Heart left ventricle (tissue), 16 donors: ENCODE data around the gene DGAT2. TPM values are rescaled to one million over a fixed set of nuclear protein-coding genes. Genes with fewer than 3 reads are reported as not detected.

Experiments used
- ATAC-seq, 4 donors: fragments of 200-7000 bp; cut with Tn5 transposase; one replicate each; pipeline ENCODE4 v1.9.1; 2020 to 2022; ENCODE audit warnings: moderate library complexity in 4 of 4, mild to moderate bottlenecking in 3 of 4, moderate number of reproducible peaks in 1 of 4
- DNase-seq, 5 donors: peaks; one replicate each; pipeline ENCODE4 v3.0.0-alpha.2; 2020
- H3K27ac ChIP-seq, 12 donors: fragments of 200-600 bp; sonication (generic) in 4 of 12; one replicate each; pipeline versions ENCODE4 v1.5.0 to v1.8.0; 2016 to 2022; ENCODE audit warnings: mild to moderate bottlenecking in 2 of 12
- H3K27me3 ChIP-seq, 9 donors: fragments of 200-600 bp; sonication (generic) in 2 of 9; one replicate each; pipeline versions ENCODE4 v1.5.1 to v1.8.0; 2016 to 2022; ENCODE audit warnings: mild to moderate bottlenecking in 3 of 9
- H3K36me3 ChIP-seq, 9 donors: fragments of 200-600 bp; sonication (generic) in 2 of 9; one replicate each; pipeline versions ENCODE4 v1.5.0 to v1.8.0; 2018 to 2022; ENCODE audit warnings: mild to moderate bottlenecking in 2 of 9
- H3K4me1 ChIP-seq, 12 donors: fragments of 200-600 bp; sonication (generic) in 4 of 12; one replicate each; pipeline versions ENCODE4 v1.5.0 to v1.8.0; 2016 to 2022; ENCODE audit warnings: mild to moderate bottlenecking in 3 of 12
- H3K4me3 ChIP-seq, 12 donors: fragments of 200-600 bp; sonication (generic) in 4 of 12; one replicate each; pipeline versions ENCODE4 v1.5.0 to v1.8.0; 2017 to 2022; ENCODE audit warnings: mild to moderate bottlenecking in 9 of 12, moderate library complexity in 4 of 12
- H3K9me3 ChIP-seq, 12 donors: fragments of 200-600 bp; sonication (generic) in 4 of 12; one replicate each; pipeline versions ENCODE4 v1.5.0 to v1.8.0; 2016 to 2022; ENCODE audit warnings: mild to moderate bottlenecking in 1 of 12
- POLR2A ChIP-seq, 2 donors: fragments of 450-650 bp; IDR thresholded peaks; one replicate each; pipeline ENCODE4 v1.6.1; 2017; ENCODE audit warnings: antibody characterized with exemption in 2 of 2, mild to moderate bottlenecking in 2 of 2, moderate library complexity in 2 of 2
- whole genome bisulfite sequencing, 4 donors: extraction: QIAGEN DNeasy Blood & Tissue Kit in 2 of 4; methylation state at CpG; one replicate each; pipeline versions ENCODE4 v1.1.5 to v1.1.7; 2013 to 2018; 5-methylcytosine and 5-hydroxymethylcytosine counted together
- intact Hi-C, 10 donors: fragments of 100-400 bp; cut with DNase I; formaldehyde crosslinking; loops; one replicate each; pipeline versions ENCODE4 v1.11.1 to v1.14.2; 2022
- polyA plus RNA-seq, 2 donors: library from polyadenylated mRNA; stranded (reverse); fragments of 200-250 nt; gene quantifications; one replicate each; pipeline ENCODE4 v1.2.3, GENCODE V29; 2013
- total RNA-seq, 9 donors: library from RNA; depleted of rRNA in 2 of 9; stranded (reverse); fragments of >200 nt in 2 of 9; fragmentation: NEBNext Ultra II Directional in 3 of 9; extraction: Animal tissue kit (Norgen Biotek cat#: 25700) in 3 of 9; gene quantifications; one replicate each; pipeline versions ENCODE4 v1.1.0 to v1.2.4, GENCODE V29; 2016 to 2023
- TF ChIP-seq, protein P1 (sequence below), 12 donors: fragments of 200-600 bp; sonication (generic) in 4 of 12; IDR thresholded peaks; one replicate each; pipeline versions ENCODE4 v1.5.0 to v1.8.0; 2018 to 2022; ENCODE audit warnings: antibody characterized with exemption in 12 of 12, mild to moderate bottlenecking in 5 of 12
- donor health status: ischemic (EF 13 %, LVEDD 7.1; RV severe dilation, severe dysfunction).
- donor health status: healthy with polysubstance abuse.
- donor health status: DM: no; HTN: yes; CAD: no.
- donor health status: DM: no; HTN: no; CAD: no.
- donor health status: ischemic (EF 25% LVEDD 6.9; RV normal size, moderate dysfunction).
- donor health status: ischemic (EF 25% LVEDD 5.7; RV mildly dilated, moderate dysfunction).
- donor health status: healthy.
- donor health status: DM: yes; HTN: yes; CAD: no.
- donor health status: ischemic (EF 35%, LVEDD 5.7; RV mildly dilated, moderate dysfunction).
- donor health status: nonischemic (EF 11% LVEDD 7.7; RV severe dilation, severe dysfunction).
- donor health status: DM: yes; HTN: yes; CAD: no.
- donor health status: PGD.
- donor health status: ischemic (EF 29% LVEDD 5.4; RV normal size, mild dysfunction).
- donor health status: nonischemic (EF 23%, LVEDD 6.1; RV moderate dilation, normal function).

The DGAT2 gene
- total and polyA plus RNA-seq, 11 donors: 4.0 to 48.3 (median 8.3) TPM

DNA sequence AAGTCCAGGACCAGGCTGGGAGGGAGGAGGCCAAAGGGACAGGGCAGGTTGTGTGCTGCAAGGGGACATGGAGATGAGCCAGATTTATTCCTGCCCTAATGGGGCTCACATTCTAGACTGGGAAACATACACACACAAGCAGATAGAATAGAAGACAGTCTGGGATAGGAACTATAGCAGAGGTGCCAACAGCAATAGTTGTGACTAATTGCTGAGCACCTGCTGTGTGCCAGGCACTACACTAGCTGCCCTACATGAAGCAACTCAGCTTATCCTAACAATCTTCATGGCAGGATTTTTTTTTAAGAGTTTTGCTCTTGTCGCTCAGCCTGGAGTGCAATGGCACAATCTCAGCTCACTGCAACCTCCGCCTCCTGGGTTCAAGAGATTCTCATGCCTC is 39.6 kb upstream of the DGAT2 start:
- H3K4me1 ChIP-seq: peaks cover 0 to 20% (median 5%) of the 10 kb centered on the region in 12 donors
- no peaks in the 10 kb centered on the region for H3K9me3 ChIP-seq
- H3K36me3 ChIP-seq: no peaks in the 10 kb centered on the region
- intact Hi-C loops: loop anchor here in 6 of 10 donors (10.0 kb wide), 2 partner anchors 136 to 416 kb away; no protein-coding TSS in a partner anchor
- no peak for DNase-seq
- H3K27ac ChIP-seq: no peak overlapping the region
- no peak for ATAC-seq
- no peaks in the 10 kb centered on the region for H3K27me3 ChIP-seq
- TF ChIP-seq, protein P1, sequence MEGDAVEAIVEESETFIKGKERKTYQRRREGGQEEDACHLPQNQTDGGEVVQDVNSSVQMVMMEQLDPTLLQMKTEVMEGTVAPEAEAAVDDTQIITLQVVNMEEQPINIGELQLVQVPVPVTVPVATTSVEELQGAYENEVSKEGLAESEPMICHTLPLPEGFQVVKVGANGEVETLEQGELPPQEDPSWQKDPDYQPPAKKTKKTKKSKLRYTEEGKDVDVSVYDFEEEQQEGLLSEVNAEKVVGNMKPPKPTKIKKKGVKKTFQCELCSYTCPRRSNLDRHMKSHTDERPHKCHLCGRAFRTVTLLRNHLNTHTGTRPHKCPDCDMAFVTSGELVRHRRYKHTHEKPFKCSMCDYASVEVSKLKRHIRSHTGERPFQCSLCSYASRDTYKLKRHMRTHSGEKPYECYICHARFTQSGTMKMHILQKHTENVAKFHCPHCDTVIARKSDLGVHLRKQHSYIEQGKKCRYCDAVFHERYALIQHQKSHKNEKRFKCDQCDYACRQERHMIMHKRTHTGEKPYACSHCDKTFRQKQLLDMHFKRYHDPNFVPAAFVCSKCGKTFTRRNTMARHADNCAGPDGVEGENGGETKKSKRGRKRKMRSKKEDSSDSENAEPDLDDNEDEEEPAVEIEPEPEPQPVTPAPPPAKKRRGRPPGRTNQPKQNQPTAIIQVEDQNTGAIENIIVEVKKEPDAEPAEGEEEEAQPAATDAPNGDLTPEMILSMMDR (IDR thresholded peaks at IDR 0.05): no peak
- TF ChIP-seq POLR2A (IDR thresholded peaks at IDR 0.05): no peak
- H3K4me3 ChIP-seq: no peak overlapping the region
- 92 to 100% (median 96%) methylated on average over 2 of the region's 2 CpGs for WGBS, 4 donors

DNA sequence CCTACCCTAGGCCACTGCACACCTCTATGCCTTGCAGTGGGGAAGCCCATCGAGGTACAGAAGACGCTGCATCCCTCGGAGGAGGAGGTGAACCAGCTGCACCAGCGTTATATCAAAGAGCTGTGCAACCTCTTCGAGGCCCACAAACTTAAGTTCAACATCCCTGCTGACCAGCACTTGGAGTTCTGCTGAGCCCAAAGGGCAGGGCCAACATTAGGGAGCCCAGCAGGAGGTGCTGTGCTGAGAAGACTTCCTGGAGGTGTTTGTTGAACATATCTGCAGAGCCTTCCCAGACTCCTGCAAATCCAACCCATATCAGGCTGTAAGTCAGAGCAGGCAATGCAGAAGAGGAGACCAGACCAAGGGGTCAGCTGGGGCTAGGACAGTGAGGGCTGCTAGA is 37.5 kb upstream of the DGAT2 start:
- TF ChIP-seq, protein P1 (IDR thresholded peaks at IDR 0.05): no peak
- no peak for TF ChIP-seq POLR2A (IDR thresholded peaks at IDR 0.05)

DNA sequence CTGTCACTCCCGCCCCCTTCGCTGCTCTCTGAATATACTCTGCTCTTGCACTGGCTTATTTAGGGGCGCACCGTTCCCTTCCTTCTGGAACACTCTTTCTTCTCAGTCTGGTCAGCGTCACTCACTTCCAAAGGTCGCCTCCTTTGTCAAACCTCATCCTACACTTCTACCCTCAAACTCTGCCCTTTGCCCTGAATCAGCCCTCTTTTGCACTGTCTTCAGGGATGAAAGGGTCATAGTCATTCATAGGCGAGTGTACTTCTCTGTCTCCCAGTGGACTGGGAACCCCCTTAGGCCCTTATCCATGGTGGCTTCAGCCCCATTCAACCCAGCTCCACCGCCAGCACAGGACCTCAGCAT is 35.5 kb upstream of the DGAT2 start:
- WGBS, 4 donors: 90 to 95% (median 93%) methylated on average over 8 of the region's 8 CpGs
- TF ChIP-seq POLR2A (IDR thresholded peaks at IDR 0.05): no peak
- peak overlapping the region in 7 of 12 donors; percentile 45 to 79 (median 73) for H3K27ac ChIP-seq
- intact Hi-C loops: no loop called here
- H3K4me1 ChIP-seq: peaks cover 0 to 27% (median 10%) of the 10 kb centered on the region in 12 donors
- H3K4me3 ChIP-seq: no peak overlapping the region
- H3K9me3 ChIP-seq: no peaks in the 10 kb centered on the region
- H3K27me3 ChIP-seq: no peaks in the 10 kb centered on the region
- H3K36me3 ChIP-seq: no peaks in the 10 kb centered on the region
- no peak for ATAC-seq
- no peak for DNase-seq

More for the DNA sequence above, 37.5 kb upstream of the DGAT2 start:
- Histone ChIP-seq H3K36me3 (no peaks in the 10 kb centered on the region), H3K27ac (no peak overlapping the region), H3K27me3 (no peaks in the 10 kb centered on the region), H3K4me1 (peaks cover 0 to 29% (median 10%) of the 10 kb centered on the region in 12 donors), H3K9me3 (no peaks in the 10 kb centered on the region), H3K4me3 (no peak overlapping the region)
- intact Hi-C loops: no loop called here
- 92 to 98% (median 96%) methylated on average over 5 of the region's 5 CpGs for WGBS, 4 donors
- no peak for DNase-seq
- no peak for ATAC-seq

DNA sequence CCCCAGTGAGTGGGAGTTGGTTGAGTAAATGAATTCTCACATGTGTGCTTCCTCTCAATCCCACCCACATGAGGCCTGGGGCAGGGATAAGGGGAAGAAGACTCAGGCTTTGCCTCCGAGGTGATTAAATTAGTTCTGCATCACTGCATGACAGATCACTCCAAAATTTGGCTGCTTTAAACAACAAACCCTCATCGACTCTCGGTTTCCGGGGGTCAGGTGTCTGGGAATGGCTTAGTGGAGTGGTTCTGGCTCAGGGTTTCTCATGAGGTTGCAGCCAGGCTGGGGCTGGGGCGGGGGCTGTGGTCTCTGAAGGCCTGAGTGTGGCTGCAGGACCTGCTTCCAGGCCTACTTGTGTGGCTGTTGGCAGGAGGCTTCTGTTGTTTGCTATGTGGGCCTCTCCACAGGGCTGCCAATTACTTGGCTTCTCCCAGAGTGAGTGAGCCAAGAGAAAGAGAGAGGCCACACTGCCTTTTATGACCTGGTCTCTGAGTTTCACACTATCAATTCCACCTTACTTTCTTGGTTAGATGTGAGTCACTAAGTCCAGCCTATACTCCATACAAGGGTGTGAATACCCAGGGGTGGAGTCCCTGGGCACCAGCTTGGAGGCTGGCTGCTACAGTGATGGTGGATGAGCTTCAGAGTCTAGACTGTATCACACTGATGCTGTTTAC is 35.0 kb upstream of the DGAT2 start:
- Histone ChIP-seq H3K9me3 (no peaks in the 10 kb centered on the region), H3K4me3 (no peak overlapping the region), H3K36me3 (no peaks in the 10 kb centered on the region), H3K27me3 (no peaks in the 10 kb centered on the region), H3K27ac (peak overlapping the region in 9 of 12 donors; percentile 16 to 79 (median 70)), H3K4me1 (peaks cover 0 to 27% (median 10%) of the 10 kb centered on the region in 12 donors)
- ATAC-seq (peak; percentile 75 to 91 (median 82)), DNase-seq (peak in 2 of 5 donors; percentile 49 to 75)
- intact Hi-C loops: no loop called here
- WGBS, 4 donors: 46 to 74% (median 51%) methylated on average over 4 to 5 of the region's 5 CpGs
- TF ChIP-seq, protein P1 (IDR thresholded peaks at IDR 0.05): no peak
- no peak for TF ChIP-seq POLR2A (IDR thresholded peaks at IDR 0.05)
